Hepatocyte (in vitro differentiated cells): Measurements from ENCODE around the gene UVRAG. TPM values are rescaled to one million over a fixed set of nuclear protein-coding genes. Genes with fewer than 3 reads are reported as not detected.

Source experiments
- DNase-seq: peaks from one replicate; pipeline ENCODE4 v3.0.0-alpha.2; 2016; ENCODE audit warnings: low spot score
- H2AFZ ChIP-seq: fragments of 200-600 bp; sonication (generic); 2 replicates; pipeline ENCODE4 v1.6.0; 2016; ENCODE audit warnings: antibody characterized with exemption, mild to moderate bottlenecking
- H3K27ac ChIP-seq: fragments of 200-600 bp; sonication (generic); 2 replicates; pipeline ENCODE4 v1.5.1; 2016; ENCODE audit warnings: mild to moderate bottlenecking
- H3K27me3 ChIP-seq: fragments of 200-600 bp; sonication (generic); 2 replicates; pipeline ENCODE4 v1.6.1; 2016
- H3K36me3 ChIP-seq: fragments of 200-600 bp; sonication (generic); replicated peaks from 2 replicates; pipeline ENCODE4 v1.5.1; 2016; ENCODE audit warnings: low read depth; ENCODE audit not compliant: insufficient read depth
- H3K4me1 ChIP-seq: fragments of 200-600 bp; sonication (generic); 2 replicates; pipeline ENCODE4 v1.5.1; 2016; ENCODE audit warnings: mild to moderate bottlenecking, moderate library complexity; ENCODE audit not compliant: insufficient read depth
- H3K4me2 ChIP-seq: fragments of 200-600 bp; sonication (generic); 2 replicates; pipeline ENCODE4 v1.6.0; 2016
- H3K4me3 ChIP-seq: fragments of 200-600 bp; sonication (generic); 2 replicates; pipeline ENCODE4 v1.5.1; 2016; ENCODE audit warnings: mild to moderate bottlenecking
- H3K79me2 ChIP-seq: fragments of 200-600 bp; sonication (generic); 2 replicates; pipeline ENCODE4 v1.6.0; 2017; ENCODE audit warnings: mild to moderate bottlenecking
- H3K9me2 ChIP-seq: fragments of 200-600 bp; sonication (generic); replicated peaks from 2 replicates; pipeline ENCODE4 v1.6.0; 2017; ENCODE audit warnings: mild to moderate bottlenecking; ENCODE audit not compliant: insufficient read depth
- H3K9me3 ChIP-seq: fragments of 200-600 bp; sonication (generic); 2 replicates; pipeline ENCODE4 v1.5.1; 2016; ENCODE audit warnings: low read depth, mild to moderate bottlenecking
- H4K20me1 ChIP-seq: fragments of 200-600 bp; sonication (generic); 2 replicates; pipeline ENCODE4 v1.6.0; 2016; ENCODE audit warnings: mild to moderate bottlenecking; ENCODE audit not compliant: insufficient read depth, poor library complexity, severe bottlenecking
- CTCF ChIP-seq: fragments of 200-600 bp; sonication (generic); IDR thresholded peaks from 2 replicates; pipeline ENCODE4 v1.5.1; 2016; ENCODE audit warnings: antibody characterized with exemption, mild to moderate bottlenecking; ENCODE audit not compliant: poor library complexity
- EZH2 ChIP-seq: fragments of 200-600 bp; sonication (generic); IDR thresholded peaks from 2 replicates; pipeline ENCODE4 v1.6.1; 2016; ENCODE audit warnings: antibody characterized with exemption, mild to moderate bottlenecking, borderline replicate concordance
- EZH2phosphoT487 ChIP-seq: fragments of 200-600 bp; sonication (generic); IDR thresholded peaks from one replicate; pipeline ENCODE4 v1.6.1; 2018; ENCODE audit warnings: antibody characterized with exemption, mild to moderate bottlenecking, low read depth, moderate library complexity; ENCODE audit not compliant: unreplicated experiment, severe bottlenecking
- WGBS: methylation state at CpG from one replicate; pipeline ENCODE4 v1.1.6; 2016; ENCODE audit warnings: low lambda C conversion rate; ENCODE audit errors: missing lambda C conversion rate; 5-methylcytosine and 5-hydroxymethylcytosine counted together
- polyA plus RNA-seq: library from polyadenylated mRNA; unstranded; fragments of >200 nt; fragmentation: Nextera tagmentation; extraction: Ambion mirVana; gene quantifications from 2 replicates; pipeline ENCODE4 v1.2.1, GENCODE V29; 2016
- total RNA-seq: library from RNA; depleted of rRNA; stranded (reverse); fragments of >200 nt; gene quantifications from 2 replicates; pipeline ENCODE4 v1.2.3, GENCODE V29; 2014

The UVRAG gene
- total and polyA plus RNA-seq, 2 experiments from 2014 or later: 15.3 to 36.5 TPM

GRCh38 chr11:76085270-76085669, 270.3 kb downstream of the UVRAG start:
- H3K4me1 ChIP-seq: peaks cover 9% of the 10 kb centered on the region
- H3K79me2 ChIP-seq: no peaks in the 10 kb centered on the region
- H2AFZ ChIP-seq: no peak overlapping the region
- 85% methylated on average over 1 of the region's 1 CpG for WGBS
- no peak for DNase-seq
- no peaks in the 10 kb centered on the region for H3K9me3 ChIP-seq
- H3K9me2 ChIP-seq: no peaks in the 10 kb centered on the region
- TF ChIP-seq EZH2phosphoT487 (no peak), CTCF (no peak), EZH2 (no peak)
- no peak overlapping the region for H3K4me3 ChIP-seq
- H3K27me3 ChIP-seq: no peaks in the 10 kb centered on the region
- no peak overlapping the region for H3K4me2 ChIP-seq
- no peaks in the 10 kb centered on the region for H4K20me1 ChIP-seq
- H3K36me3 ChIP-seq: no peaks in the 10 kb centered on the region
- H3K27ac ChIP-seq: no peak overlapping the region

DNA sequence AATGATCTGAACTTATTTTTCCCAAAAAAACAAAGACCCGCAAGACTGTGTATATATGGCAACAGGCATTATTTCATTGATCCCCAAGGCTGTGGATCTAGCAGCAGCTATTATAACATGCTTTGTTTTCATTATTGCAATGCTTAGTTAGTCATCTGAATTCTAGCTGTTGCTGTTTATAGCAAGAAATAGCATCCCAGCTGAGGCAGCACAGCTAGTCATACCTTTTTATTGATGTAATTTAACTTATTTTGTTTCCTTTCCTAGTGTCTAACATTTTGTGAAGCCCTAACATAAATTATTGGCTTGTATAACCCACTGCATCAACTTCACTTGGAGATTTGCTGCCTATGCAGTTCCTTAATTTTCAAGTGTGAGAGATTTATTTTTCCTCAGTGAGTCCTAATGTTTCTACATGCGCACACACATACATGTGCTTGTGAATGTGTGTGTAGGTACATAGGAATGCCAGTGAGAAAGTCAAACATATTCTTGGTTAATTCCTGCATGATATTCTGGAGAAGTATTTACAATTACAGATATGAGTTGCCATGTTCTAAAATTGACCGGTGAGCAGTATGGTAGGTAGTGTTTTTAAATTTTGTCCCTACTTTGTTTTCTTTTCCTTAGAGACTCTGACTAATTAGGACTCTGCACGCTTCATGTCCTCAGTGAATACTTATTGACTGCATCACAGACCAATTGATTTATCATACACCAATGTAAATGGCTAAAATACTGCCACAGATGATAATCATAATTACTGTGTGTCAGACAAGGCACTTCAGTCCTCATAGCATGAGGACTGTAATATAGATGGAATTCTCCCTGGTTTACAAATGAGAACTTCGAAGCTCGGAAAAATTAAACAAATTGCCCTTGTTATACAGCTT, 272.0 kb downstream of the UVRAG start:
- Histone ChIP-seq H4K20me1 (no peaks in the 10 kb centered on the region), H3K27me3 (no peaks in the 10 kb centered on the region), H3K4me2 (no peak overlapping the region), H3K9me3 (no peaks in the 10 kb centered on the region), H3K27ac (no peak overlapping the region), H3K4me3 (no peak overlapping the region), H2AFZ (no peak overlapping the region), H3K79me2 (no peaks in the 10 kb centered on the region), H3K36me3 (no peaks in the 10 kb centered on the region), H3K4me1 (peaks cover 9% of the 10 kb centered on the region), H3K9me2 (no peaks in the 10 kb centered on the region)
- DNase-seq: no peak
- TF ChIP-seq CTCF (no peak), EZH2phosphoT487 (no peak), EZH2 (no peak)
- 95% methylated on average over 6 of the region's 6 CpGs for WGBS

- H3K4me1 ChIP-seq: peaks cover 9% of the 10 kb centered on the region
- H3K4me2 ChIP-seq: no peak overlapping the region
- no peak overlapping the region for H3K27ac ChIP-seq
- H2AFZ ChIP-seq: no peak overlapping the region
- H3K27me3 ChIP-seq: no peaks in the 10 kb centered on the region
- no peaks in the 10 kb centered on the region for H3K9me2 ChIP-seq
- H3K36me3 ChIP-seq: no peaks in the 10 kb centered on the region
- no peaks in the 10 kb centered on the region for H4K20me1 ChIP-seq
- H3K4me3 ChIP-seq: no peak overlapping the region
- DNase-seq: no peak
- no peaks in the 10 kb centered on the region for H3K9me3 ChIP-seq
- no peak for TF ChIP-seq EZH2
- no peak for TF ChIP-seq EZH2phosphoT487
- no peak for TF ChIP-seq CTCF
- WGBS: 94% methylated on average over 6 of the region's 6 CpGs
- no peaks in the 10 kb centered on the region for H3K79me2 ChIP-seq
These were observed 272.7 kb downstream of the UVRAG start for GRCh38 chr11:76087749-76088148.
